Left lung (tissue), 10 donors: ENCODE measurements around the gene ISG20. TPM values are rescaled to one million over a fixed set of nuclear protein-coding genes. Genes with fewer than 3 reads are reported as not detected.

Source experiments
- ATAC-seq: fragments of 200-7000 bp; cut with Tn5 transposase; one replicate; pipeline ENCODE4 v1.9.1; 2020; ENCODE audit warnings: moderate library complexity
- DNase-seq, 4 donors: peaks; one replicate each; pipeline ENCODE4 v3.0.0-alpha.2; 2013 to 2020
- H3K27ac ChIP-seq, 2 donors: fragments of 200-600 bp; sonication (generic) in 1 of 2; one replicate each; pipeline versions ENCODE4 v1.5.0 to v1.8.0; 2020 to 2021
- H3K27me3 ChIP-seq, 2 donors: fragments of 200-600 bp; sonication (generic) in 1 of 2; one replicate each; pipeline versions ENCODE4 v1.5.0 to v1.8.0; 2020 to 2021
- H3K36me3 ChIP-seq, 2 donors: fragments of 200-600 bp; sonication (generic) in 1 of 2; one replicate each; pipeline versions ENCODE4 v1.5.0 to v1.8.0; 2020 to 2021
- H3K4me1 ChIP-seq, 2 donors: fragments of 200-600 bp; one replicate each; pipeline ENCODE4 v1.8.0; 2021
- H3K4me3 ChIP-seq, 2 donors: fragments of 200-600 bp; sonication (generic) in 1 of 2; one replicate each; pipeline versions ENCODE4 v1.5.0 to v1.8.0; 2020 to 2021; ENCODE audit warnings: mild to moderate bottlenecking in 1 of 2
- H3K9me3 ChIP-seq, 2 donors: fragments of 200-600 bp; sonication (generic) in 1 of 2; one replicate each; pipeline versions ENCODE4 v1.5.0 to v1.8.0; 2020 to 2021
- intact Hi-C, 2 donors: fragments of 100-400 bp; cut with DNase I; formaldehyde crosslinking; loops; one replicate each; pipeline versions ENCODE4 v1.11.2 to v1.14.2; 2022
- microRNA-seq, 2 donors: library from miRNA; unstranded; fragments of <30 nt; microRNA quantifications; one replicate each; pipeline ENCODE4, GENCODE V29; 2019
- polyA plus RNA-seq, 6 donors: library from polyadenylated mRNA; unstranded; fragments of 120-200 nt; gene quantifications; one replicate each; pipeline ENCODE4 v1.2.1, GENCODE V29; 2013; ENCODE audit not compliant: insufficient read length in 6 of 6
- total RNA-seq, 2 donors: library from RNA; stranded (reverse); fragmentation: NEBNext Ultra II Directional; extraction: Animal tissue kit (Norgen Biotek cat#: 25700); gene quantifications; one replicate each; pipeline ENCODE4 v1.2.1, GENCODE V29; 2021
- TF ChIP-seq, protein P1 (sequence below), 2 donors: fragments of 200-600 bp; sonication (generic) in 1 of 2; IDR thresholded peaks; one replicate each; pipeline versions ENCODE4 v1.5.0 to v1.8.0; 2021; ENCODE audit warnings: antibody characterized with exemption in 2 of 2
- donor health status: DM: no; HTN: yes; CAD: no.
- donor health status: DM: no; HTN: no; CAD: no.

The ISG20 gene
- total and polyA plus RNA-seq, 8 donors = 1.00 to 23.6 (median 1.4) TPM

DNA sequence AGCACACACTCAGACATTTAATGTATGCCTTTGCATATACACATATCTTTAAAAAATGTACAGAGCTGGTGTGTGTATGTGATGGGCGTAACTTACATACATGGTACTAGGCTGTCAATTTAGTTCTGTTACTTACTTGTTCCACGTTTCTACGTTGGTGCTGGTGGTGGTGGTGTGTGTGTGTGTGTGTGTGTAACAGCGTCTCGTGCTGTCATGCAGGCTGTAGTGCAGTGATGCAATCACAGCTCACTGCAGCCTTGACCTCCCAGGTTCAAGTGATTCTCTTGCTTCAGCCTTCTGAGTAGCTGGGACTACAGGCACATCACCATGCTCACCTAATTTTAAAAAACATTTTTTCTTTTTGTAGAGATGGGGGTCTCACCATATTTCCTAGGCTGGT is 64.2 kb downstream of the ISG20 start:
- ATAC-seq = no peak
- no peak for DNase-seq
- H3K36me3 ChIP-seq = no peaks in the 10 kb centered on the region
- no peaks in the 10 kb centered on the region for H3K9me3 ChIP-seq
- no peak overlapping the region for H3K27ac ChIP-seq
- no peak overlapping the region for H3K4me3 ChIP-seq
- H3K4me1 ChIP-seq = no peaks in the 10 kb centered on the region
- TF ChIP-seq, protein P1, sequence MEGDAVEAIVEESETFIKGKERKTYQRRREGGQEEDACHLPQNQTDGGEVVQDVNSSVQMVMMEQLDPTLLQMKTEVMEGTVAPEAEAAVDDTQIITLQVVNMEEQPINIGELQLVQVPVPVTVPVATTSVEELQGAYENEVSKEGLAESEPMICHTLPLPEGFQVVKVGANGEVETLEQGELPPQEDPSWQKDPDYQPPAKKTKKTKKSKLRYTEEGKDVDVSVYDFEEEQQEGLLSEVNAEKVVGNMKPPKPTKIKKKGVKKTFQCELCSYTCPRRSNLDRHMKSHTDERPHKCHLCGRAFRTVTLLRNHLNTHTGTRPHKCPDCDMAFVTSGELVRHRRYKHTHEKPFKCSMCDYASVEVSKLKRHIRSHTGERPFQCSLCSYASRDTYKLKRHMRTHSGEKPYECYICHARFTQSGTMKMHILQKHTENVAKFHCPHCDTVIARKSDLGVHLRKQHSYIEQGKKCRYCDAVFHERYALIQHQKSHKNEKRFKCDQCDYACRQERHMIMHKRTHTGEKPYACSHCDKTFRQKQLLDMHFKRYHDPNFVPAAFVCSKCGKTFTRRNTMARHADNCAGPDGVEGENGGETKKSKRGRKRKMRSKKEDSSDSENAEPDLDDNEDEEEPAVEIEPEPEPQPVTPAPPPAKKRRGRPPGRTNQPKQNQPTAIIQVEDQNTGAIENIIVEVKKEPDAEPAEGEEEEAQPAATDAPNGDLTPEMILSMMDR (IDR thresholded peaks at IDR 0.05) = no peak
- H3K27me3 ChIP-seq = peaks cover 3 to 40% of the 10 kb centered on the region in 2 donors
- intact Hi-C loops = no loop called here

GRCh38 chr15:88703533-88703932 is 64.7 kb downstream of the ISG20 start:
- TF ChIP-seq, protein P1 (IDR thresholded peaks at IDR 0.05) = no peak
- Histone ChIP-seq H3K36me3 (no peaks in the 10 kb centered on the region), H3K4me1 (no peaks in the 10 kb centered on the region), H3K9me3 (no peaks in the 10 kb centered on the region), H3K27me3 (peaks cover 3 to 46% of the 10 kb centered on the region in 2 donors), H3K4me3 (no peak overlapping the region), H3K27ac (no peak overlapping the region)
- intact Hi-C loops = no loop called here
- no peak for DNase-seq
- ATAC-seq = no peak

- H3K9me3 ChIP-seq = no peaks in the 10 kb centered on the region
- TF ChIP-seq, protein P1 (IDR thresholded peaks at IDR 0.05) = no peak
- DNase-seq (peak in 3 of 4 donors; percentile 46 to 77 (median 58)), ATAC-seq (peak; percentile 66)
- peaks cover 3 to 54% of the 10 kb centered on the region in 2 donors for H3K27me3 ChIP-seq
- intact Hi-C loops = no loop called here
- H3K36me3 ChIP-seq = no peaks in the 10 kb centered on the region
- no peaks in the 10 kb centered on the region for H3K4me1 ChIP-seq
- no peak overlapping the region for H3K27ac ChIP-seq
- H3K4me3 ChIP-seq = peak overlapping the region; percentile 30 to 33
These were observed 66.3 kb downstream of the ISG20 start for GRCh38 chr15:88704791-88705768.

- Histone ChIP-seq H3K4me3 (peak overlapping the region; percentile 30 to 33), H3K9me3 (no peaks in the 10 kb centered on the region), H3K27me3 (peaks cover 3 to 61% of the 10 kb centered on the region in 2 donors), H3K27ac (no peak overlapping the region), H3K4me1 (no peaks in the 10 kb centered on the region), H3K36me3 (no peaks in the 10 kb centered on the region)
- TF ChIP-seq, protein P1 (IDR thresholded peaks at IDR 0.05) = no peak
- no peak for ATAC-seq
- intact Hi-C loops = no loop called here
- DNase-seq = no peak
These were observed 67.0 kb downstream of the ISG20 start for GRCh38 chr15:88705769-88706165.

Small RNAs within 50 kb of the gene (microRNA-seq; reads per million reads assigned to microRNA genes)
- gene MIR1179 (0.96 to 2.5 reads per million in 2 donors), gene MIR3529 (0 reads per million in 2 donors), gene MIR7-2 (0 reads per million in 2 donors)

Other genes starting within 250 kb of the ISG20 start
- 10 to 100 TPM; 19.0 to 19.2 TPM for gene MRPL46, start 171.6 kb upstream of the ISG20 start, total RNA-seq
- 10 to 100 TPM; 22.1 to 25.9 (median 25.0) TPM for gene MRPL46, start 171.6 kb upstream of the ISG20 start, polyA plus RNA-seq
- gene MRPS11, start 171.3 kb upstream of the ISG20 start, total RNA-seq = 10 to 100 TPM; 37.1 to 41.2 TPM
- 10 to 100 TPM; 35.2 to 45.9 (median 40.4) TPM for gene MRPS11, start 171.3 kb upstream of the ISG20 start, polyA plus RNA-seq
- 1 to 10 TPM; 4.0 to 4.2 TPM for gene DET1, start 92.3 kb upstream of the ISG20 start, total RNA-seq
- 10 to 100 TPM; 12.8 to 17.7 (median 16.4) TPM for gene DET1, start 92.3 kb upstream of the ISG20 start, polyA plus RNA-seq
- 10 to 100 TPM; 18.8 to 20.7 TPM for gene AEN, start 17.7 kb upstream of the ISG20 start, total RNA-seq
- 1 to 10 TPM; 3.2 to 7.3 (median 4.7) TPM for gene AEN, start 17.7 kb upstream of the ISG20 start, polyA plus RNA-seq
- gene ACAN, start 164.4 kb downstream of the ISG20 start, total RNA-seq = under 1 TPM; 0.65 to 0.99 TPM
- 1 to 10 TPM in 3 of 6 donors, under 1 TPM in 3; 0.52 to 1.4 (median 0.93) TPM for gene ACAN, start 164.4 kb downstream of the ISG20 start, polyA plus RNA-seq